T-helper 1 cell treated with Interleukin-12 subunit alpha and Interleukin-12 subunit beta and Interleukin-4 antibody, amounts not matched to agents 30 μg/mL and 1 μg/mL, for 36 hours (primary cell): ENCODE measurements around the gene ZNF324.
A peak's percentile ranks its signal among the peaks of the same experiment; 100 is the strongest.
"Not testable (repeated sequence)": the region's sequence is repeated elsewhere in the genome, so short reads cannot be mapped to it uniquely, and the experiment has no call there.

Source experiments
- H3K27ac Mint-ChIP-seq: one replicate; pipeline ENCODE4 v1.8.0; 2021; ENCODE audit warnings: mild to moderate bottlenecking, mixed read lengths
- H3K27me3 Mint-ChIP-seq: one replicate; pipeline ENCODE4 v1.8.0; 2021; ENCODE audit warnings: low read depth, mixed read lengths
- H3K36me3 Mint-ChIP-seq: one replicate; pipeline ENCODE4 v1.8.0; 2021; ENCODE audit warnings: low read depth, mixed read lengths
- H3K4me1 Mint-ChIP-seq: one replicate; pipeline ENCODE4 v1.8.0; 2021; ENCODE audit warnings: low read depth, mixed read lengths
- H3K4me3 Mint-ChIP-seq: one replicate; pipeline ENCODE4 v1.8.0; 2021; ENCODE audit warnings: mild to moderate bottlenecking, moderate library complexity, mixed read lengths
- H3K9me3 Mint-ChIP-seq: one replicate; pipeline ENCODE4 v1.8.0; 2021; ENCODE audit warnings: mixed read lengths

Gene ZNF324

DNA sequence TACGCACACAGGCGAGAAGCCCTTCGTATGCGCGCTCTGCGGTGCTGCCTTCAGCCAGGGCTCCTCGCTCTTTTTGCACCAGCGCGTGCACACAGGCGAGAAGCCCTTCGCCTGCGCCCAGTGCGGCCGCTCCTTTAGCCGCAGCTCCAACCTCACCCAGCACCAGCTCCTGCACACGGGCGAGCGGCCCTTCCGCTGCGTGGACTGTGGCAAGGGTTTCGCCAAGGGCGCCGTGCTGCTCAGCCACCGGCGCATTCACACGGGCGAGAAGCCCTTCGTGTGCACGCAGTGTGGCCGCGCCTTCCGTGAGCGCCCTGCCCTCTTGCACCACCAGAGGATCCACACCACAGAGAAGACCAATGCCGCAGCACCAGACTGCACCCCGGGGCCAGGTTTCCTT lies 10.8 kb upstream of the ZNF324 start:
- no peak overlapping the region for H3K4me3 Mint-ChIP-seq
- H3K9me3 Mint-ChIP-seq, result no peaks in the 10 kb centered on the region
- H3K36me3 Mint-ChIP-seq, result peaks cover 18% of the 10 kb centered on the region
- H3K27ac Mint-ChIP-seq, result no peak overlapping the region
- H3K27me3 Mint-ChIP-seq, result peaks cover 2% of the 10 kb centered on the region
- H3K4me1 Mint-ChIP-seq, result peaks cover 13% of the 10 kb centered on the region

DNA sequence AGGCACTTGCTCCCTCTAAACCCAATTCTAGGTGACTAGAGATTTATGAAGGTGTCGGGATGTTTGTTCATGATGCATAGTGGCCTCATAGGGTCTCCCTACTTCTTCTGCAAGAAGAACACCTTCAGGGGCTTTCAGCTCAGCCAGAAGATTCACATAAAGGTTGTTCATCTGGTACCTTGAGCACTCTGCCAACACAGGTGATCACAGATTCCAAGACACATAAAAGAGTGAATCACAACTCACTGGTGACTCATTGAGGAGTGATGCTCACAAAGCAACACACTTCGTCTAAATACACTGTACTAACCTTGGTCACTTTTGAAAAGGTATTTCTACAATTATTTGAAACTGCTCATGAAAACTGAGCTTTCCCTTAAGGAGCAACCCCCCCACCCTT lies 6.8 kb upstream of the ZNF324 start:
- no peak overlapping the region for H3K27ac Mint-ChIP-seq
- H3K9me3 Mint-ChIP-seq, result no peaks in the 10 kb centered on the region
- H3K36me3 Mint-ChIP-seq, result peaks cover 10% of the 10 kb centered on the region
- H3K4me1 Mint-ChIP-seq, result no peaks in the 10 kb centered on the region
- no peaks in the 10 kb centered on the region for H3K27me3 Mint-ChIP-seq
- H3K4me3 Mint-ChIP-seq, result no peak overlapping the region

GRCh38 chr19:58466089-58466759 lies 656 bp upstream of the ZNF324 start:
- no peaks in the 10 kb centered on the region for H3K9me3 Mint-ChIP-seq
- H3K4me1 Mint-ChIP-seq, result peaks cover 20% of the 10 kb centered on the region
- H3K27me3 Mint-ChIP-seq, result peaks cover 4% of the 10 kb centered on the region
- peak overlapping the region; percentile 80 for H3K27ac Mint-ChIP-seq
- peak overlapping the region; percentile 84 for H3K4me3 Mint-ChIP-seq
- H3K36me3 Mint-ChIP-seq, result peaks cover 8% of the 10 kb centered on the region

GRCh38 chr19:58468216-58468839 lies 1.4 kb downstream of the ZNF324 start:
- Mint-ChIP-seq H3K4me3 (peak overlapping the region; percentile 84), H3K27ac (peak overlapping the region; percentile 72)

DNA sequence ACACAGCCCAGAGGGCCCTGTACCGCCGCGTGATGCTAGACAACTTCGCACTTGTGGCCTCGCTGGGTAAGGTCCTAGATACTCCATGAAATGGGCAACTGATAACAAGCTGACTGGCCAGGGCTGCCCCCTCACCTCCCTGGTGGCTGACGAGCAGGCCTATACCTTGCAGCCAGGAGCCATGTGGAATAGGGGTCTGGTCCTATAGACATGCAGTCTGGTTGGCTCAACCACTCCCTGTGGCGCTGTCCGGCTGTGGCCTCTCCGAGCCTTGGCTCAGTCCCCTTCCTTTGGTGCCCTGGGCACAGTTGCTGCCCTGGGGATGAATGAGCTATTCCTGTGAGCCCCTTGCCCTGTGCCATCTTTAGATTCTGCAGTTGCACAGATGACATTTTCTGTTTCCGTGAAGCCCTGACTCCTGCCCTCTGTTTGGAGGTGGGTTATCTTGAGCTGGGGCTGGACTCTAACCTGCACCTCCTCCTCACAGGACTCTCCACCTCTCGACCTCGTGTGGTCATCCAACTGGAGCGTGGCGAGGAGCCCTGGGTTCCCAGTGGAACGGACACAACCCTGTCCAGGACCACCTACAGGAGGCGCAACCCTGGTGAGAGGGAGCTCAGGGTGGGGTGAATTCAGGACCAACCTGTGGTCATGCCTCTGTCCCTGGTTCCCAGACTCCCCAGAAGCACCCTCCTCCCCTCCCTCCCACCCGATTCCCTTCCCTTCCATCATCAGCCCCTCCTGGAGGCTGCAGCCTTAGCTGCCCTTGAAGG lies 2.5 kb downstream of the ZNF324 start:
- H3K27me3 Mint-ChIP-seq, result peaks cover 4% of the 10 kb centered on the region
- peak overlapping the region; percentile 10 for H3K4me3 Mint-ChIP-seq
- no peaks in the 10 kb centered on the region for H3K9me3 Mint-ChIP-seq
- H3K27ac Mint-ChIP-seq, result no peak overlapping the region
- H3K4me1 Mint-ChIP-seq, result peaks cover 22% of the 10 kb centered on the region
- peaks cover 14% of the 10 kb centered on the region for H3K36me3 Mint-ChIP-seq

More at GRCh38 chr19:58468216-58468839, 1.4 kb downstream of the ZNF324 start:
- peaks cover 14% of the 10 kb centered on the region for H3K36me3 Mint-ChIP-seq
- H3K4me1 Mint-ChIP-seq, result peaks cover 20% of the 10 kb centered on the region
- peaks cover 4% of the 10 kb centered on the region for H3K27me3 Mint-ChIP-seq
- no peaks in the 10 kb centered on the region for H3K9me3 Mint-ChIP-seq

- Mint-ChIP-seq H3K36me3 (peaks cover 14% of the 10 kb centered on the region), H3K4me1 (peaks cover 28% of the 10 kb centered on the region)
- not testable (repeated sequence) for H3K9me3 Mint-ChIP-seq, H3K27me3 Mint-ChIP-seq, H3K4me3 Mint-ChIP-seq, H3K27ac Mint-ChIP-seq
These were observed 4.1 kb downstream of the ZNF324 start for GRCh38 chr19:58470837-58471543.

- peaks cover 14% of the 10 kb centered on the region for H3K36me3 Mint-ChIP-seq
- no peaks in the 10 kb centered on the region for H3K9me3 Mint-ChIP-seq
- no peak overlapping the region for H3K4me3 Mint-ChIP-seq
- H3K27me3 Mint-ChIP-seq, result no peaks in the 10 kb centered on the region
- H3K4me1 Mint-ChIP-seq, result peaks cover 27% of the 10 kb centered on the region
- no peak overlapping the region for H3K27ac Mint-ChIP-seq
These were observed 4.9 kb downstream of the ZNF324 start for GRCh38 chr19:58471736-58472135.

DNA sequence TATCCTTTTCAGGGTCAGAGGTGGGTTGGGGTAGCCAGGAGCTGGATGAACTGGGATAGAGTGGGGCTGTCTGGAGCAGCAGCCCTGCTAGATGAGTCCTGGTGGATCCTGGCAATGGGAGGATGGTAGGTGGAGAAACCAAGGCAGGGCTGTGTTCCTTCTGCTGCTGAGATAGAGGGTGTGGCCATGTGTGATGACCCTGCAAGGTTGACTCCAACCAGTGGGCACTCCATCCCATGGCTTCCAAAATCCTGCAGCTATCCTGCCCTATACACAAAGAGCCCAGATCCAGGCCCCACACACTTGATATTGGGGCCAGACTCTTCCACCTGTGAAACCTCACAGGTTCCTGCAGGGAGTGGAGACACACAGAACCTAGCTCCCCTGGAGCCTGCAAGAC lies 6.9 kb downstream of the ZNF324 start:
- Mint-ChIP-seq H3K27ac (no peak overlapping the region), H3K4me1 (peaks cover 21% of the 10 kb centered on the region), H3K27me3 (no peaks in the 10 kb centered on the region), H3K9me3 (no peaks in the 10 kb centered on the region), H3K4me3 (peak overlapping the region; percentile 21), H3K36me3 (peaks cover 11% of the 10 kb centered on the region)

DNA sequence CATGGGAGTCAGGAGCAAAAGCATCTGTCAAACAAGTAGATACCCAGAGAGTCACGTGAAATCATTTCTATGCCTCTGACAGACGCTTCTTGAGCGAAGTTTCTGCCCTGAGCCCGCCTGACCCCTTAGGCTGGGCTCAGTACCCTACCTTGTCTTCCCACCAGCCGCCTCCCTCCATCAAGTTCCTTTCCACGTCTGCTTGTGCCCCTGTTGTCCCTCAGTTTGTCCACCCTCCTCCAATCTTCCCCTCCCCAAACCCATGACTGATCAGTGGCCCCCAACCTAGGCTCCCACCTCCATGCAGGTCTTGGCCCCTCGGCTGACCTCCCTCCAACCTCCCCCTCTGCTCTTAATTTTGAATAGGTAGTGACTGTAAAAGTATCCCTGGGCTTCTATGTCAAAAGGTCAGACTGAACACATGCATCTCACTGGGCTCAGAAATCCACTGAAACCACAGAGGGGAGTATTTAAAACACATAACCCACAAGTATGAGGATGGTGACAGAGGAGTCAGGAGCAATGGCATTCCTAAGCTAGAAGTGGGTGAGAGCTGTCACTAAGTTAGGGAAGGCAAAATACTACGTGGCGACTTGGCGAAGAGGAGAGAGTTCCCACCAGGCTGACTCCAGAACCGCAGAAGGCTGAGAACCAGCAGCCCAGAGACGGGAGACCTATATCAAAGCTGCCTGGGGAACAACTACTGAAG lies 7.6 kb downstream of the ZNF324 start:
- Mint-ChIP-seq H3K27ac (no peak overlapping the region), H3K4me1 (peaks cover 21% of the 10 kb centered on the region), H3K36me3 (peaks cover 11% of the 10 kb centered on the region), H3K9me3 (no peaks in the 10 kb centered on the region), H3K4me3 (peak overlapping the region; percentile 88), H3K27me3 (no peaks in the 10 kb centered on the region)

- Mint-ChIP-seq H3K9me3 (no peaks in the 10 kb centered on the region), H3K27ac (peak overlapping the region; percentile 95), H3K27me3 (no peaks in the 10 kb centered on the region), H3K36me3 (peaks cover 9% of the 10 kb centered on the region), H3K4me3 (peak overlapping the region; percentile 88), H3K4me1 (peaks cover 21% of the 10 kb centered on the region)
These were observed 8.3 kb downstream of the ZNF324 start for GRCh38 chr19:58474997-58475713.

DNA sequence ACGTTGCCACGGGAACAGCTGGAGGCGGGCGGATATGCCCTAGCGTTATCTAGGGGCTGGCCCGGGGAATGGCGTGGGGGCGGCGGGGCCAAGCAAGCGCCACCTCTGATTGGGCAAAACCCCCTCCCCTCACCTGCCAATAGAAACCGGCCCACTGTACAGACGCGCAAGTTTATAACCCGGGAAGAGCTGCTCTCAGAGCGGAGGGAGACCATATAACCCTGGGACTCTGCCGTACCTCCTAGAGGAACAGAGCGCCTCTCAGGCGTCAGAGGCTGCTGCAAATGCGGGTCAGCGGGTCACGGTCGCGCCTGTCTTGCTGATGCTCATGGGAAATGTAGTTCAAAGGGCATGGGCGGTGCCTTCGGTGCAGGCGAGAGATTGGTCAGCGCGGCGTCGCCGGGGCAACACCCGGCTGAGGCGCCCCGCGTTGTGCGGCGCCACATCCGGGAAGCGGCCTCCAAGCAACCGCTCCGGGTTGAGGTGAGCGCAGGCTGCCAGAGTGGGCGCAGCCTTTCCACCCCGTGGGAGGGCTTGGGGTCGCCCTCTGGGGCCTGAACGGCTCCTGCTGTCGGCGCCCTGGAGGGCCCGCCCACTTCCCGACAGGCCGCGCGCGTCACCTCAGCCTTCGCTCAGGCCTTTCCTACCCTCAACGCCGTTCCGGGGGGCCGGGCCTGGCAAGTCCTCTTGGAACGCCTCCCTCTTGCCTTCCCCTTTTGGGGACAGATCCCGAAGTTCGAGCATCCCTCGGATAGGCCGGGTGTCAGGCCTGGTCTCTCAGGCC lies 9.0 kb downstream of the ZNF324 start, which contains the start of gene ZNF446:
Gene ZNF446 (plus strand): TSS at position 639 of the 784 bp plus-strand sequence. CDS start 867 bp downstream, outside the sequence.
- Mint-ChIP-seq H3K36me3 (peaks cover 6% of the 10 kb centered on the region), H3K9me3 (no peaks in the 10 kb centered on the region), H3K27me3 (no peaks in the 10 kb centered on the region), H3K4me1 (peaks cover 21% of the 10 kb centered on the region), H3K27ac (peak within 1 kb of the TSS; percentile 95), H3K4me3 (peak within 1 kb of the TSS; percentile 88)

DNA sequence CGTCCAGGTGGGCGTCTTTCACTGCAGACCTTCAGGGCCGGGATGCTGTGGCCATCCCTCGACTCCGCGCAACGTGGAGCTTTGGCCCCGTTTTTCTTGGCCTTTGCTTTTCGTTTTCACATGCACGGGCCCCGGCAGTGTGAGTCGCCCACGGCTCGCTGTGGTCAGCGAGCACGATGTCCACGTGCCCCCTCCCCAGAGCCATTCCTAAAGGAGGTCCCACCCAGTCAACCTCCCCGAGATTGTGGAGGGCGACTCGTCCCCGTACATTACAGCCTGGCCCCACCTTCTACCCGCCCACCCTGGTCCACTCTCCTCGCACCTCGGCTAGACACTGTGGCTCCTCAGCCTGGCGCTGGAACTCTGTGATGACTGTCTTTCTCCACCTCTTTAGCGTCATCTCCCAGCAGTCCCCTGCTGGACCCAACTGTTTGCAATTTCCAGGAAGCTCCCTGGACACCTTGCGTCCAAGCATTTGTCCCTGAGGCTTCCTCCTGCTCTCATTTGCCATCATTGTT lies 9.7 kb downstream of the ZNF324 start:
- H3K27me3 Mint-ChIP-seq, result no peaks in the 10 kb centered on the region
- peaks cover 21% of the 10 kb centered on the region for H3K4me1 Mint-ChIP-seq
- H3K36me3 Mint-ChIP-seq, result peaks cover 6% of the 10 kb centered on the region
- peak overlapping the region; percentile 95 for H3K27ac Mint-ChIP-seq
- H3K9me3 Mint-ChIP-seq, result no peaks in the 10 kb centered on the region
- peak overlapping the region; percentile 88 for H3K4me3 Mint-ChIP-seq
